Measurements from ENCODE around the gene HOXA3.

- TF ChIP-seq CTCF (conservative IDR thresholded peaks at IDR 0.05) (no peak), EZH2 (IDR thresholded peaks at IDR 0.05; ENCODE audit: low read depth) (no peak)
Observed at GRCh38 chr7:27122077-27122910, 30.1 kb downstream of the HOXA3 start.
